SH-SY5Y (cell line): ENCODE data around the gene VAMP2.

Source experiments
- GATA2 ChIP-seq: IDR thresholded peaks from 2 replicates; pipeline ENCODE4 v1.6.1; 2011; ENCODE audit warnings: mild to moderate bottlenecking, low read depth, low read length
- GATA3 ChIP-seq: IDR thresholded peaks from 2 replicates; pipeline ENCODE4 v1.6.1; 2011; ENCODE audit warnings: low read depth, mild to moderate bottlenecking, low read length, moderate library complexity

VAMP2 gene

DNA sequence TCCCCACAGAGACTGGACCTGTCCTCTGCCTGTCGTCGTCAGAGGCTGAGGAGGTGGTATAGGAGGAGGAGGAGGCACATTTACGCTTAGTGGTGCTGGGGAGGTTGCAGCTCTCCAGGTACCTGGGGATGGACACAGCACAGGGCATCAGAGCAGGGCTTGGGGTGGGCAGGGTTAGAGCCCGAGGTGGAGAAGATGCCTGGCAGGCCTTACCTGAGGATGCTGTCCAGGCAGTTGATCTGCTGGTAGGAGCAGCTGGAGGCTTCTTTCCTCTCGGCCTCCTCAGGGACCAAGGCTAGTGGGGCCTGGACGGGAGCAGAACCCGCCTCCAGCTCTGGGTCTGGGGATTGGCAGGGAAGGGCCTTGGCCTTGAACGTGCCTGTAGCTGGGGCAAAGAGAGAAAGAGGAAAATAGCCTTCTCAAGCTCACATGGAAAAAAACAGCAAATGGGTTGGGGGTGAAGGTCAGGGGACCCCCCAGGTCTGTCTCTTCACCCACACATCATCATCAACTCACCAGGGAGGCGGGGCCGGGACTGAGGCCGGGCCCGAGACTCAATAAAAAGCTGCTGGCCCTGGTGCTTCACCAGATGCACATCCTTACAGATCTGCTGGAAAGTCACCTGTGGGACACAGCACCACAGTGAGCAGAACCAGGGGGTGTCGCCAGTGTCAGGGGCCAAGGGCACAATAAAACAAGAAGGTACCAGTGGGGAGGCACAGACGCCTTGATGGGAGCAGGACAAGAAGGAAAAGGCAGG, 16.2 kb downstream of the VAMP2 start:
- TF ChIP-seq GATA2 = no peak
- no peak for TF ChIP-seq GATA3

GRCh38 chr17:8145811-8146210, 16.9 kb downstream of the VAMP2 start:
- TF ChIP-seq GATA3 = no peak
- TF ChIP-seq GATA2 = no peak

DNA sequence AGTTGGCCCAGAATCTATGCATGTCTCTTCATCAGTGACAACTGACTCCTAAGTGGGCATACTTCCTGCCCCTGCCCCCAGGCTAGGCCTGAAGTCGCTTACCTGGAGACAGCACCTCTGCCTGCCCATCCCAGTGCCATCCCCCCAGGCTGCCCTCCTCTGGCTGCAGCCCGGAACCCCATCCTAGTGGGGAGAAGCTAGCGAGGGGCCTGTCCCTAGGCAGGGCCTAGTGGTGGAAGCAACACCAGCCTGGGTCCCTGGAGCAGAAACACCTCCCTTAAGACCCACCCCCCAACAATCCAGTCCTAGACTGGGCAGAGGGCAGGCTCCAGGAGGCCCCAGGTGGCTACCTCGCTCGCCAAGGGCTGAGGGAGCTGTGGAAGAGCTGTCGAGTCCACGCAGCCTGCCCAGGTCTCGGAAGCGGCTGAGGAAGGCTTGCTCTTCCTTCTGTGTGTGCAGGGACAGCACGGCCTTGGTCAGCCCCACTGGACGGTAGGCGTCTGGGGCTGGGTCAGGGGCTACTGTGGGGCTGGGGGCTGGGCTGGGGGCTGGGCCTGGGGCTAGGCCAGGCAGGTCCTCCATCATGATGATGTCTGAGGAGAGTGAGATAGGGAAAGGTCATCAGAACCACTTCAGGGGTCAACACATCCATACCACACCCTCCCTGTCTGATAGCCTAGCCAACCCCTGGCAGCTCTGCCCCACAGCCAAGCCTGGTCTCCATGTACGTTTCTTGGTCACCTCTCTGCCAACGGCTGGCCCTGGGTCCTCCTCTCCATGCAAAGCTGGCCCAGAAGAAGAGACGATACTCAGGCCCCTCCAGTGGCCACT, 18.1 kb downstream of the VAMP2 start:
- no peak for TF ChIP-seq GATA3
- TF ChIP-seq GATA2 = no peak

GRCh38 chr17:8143581-8144400, 19.0 kb downstream of the VAMP2 start:
- TF ChIP-seq GATA3 = no peak
- TF ChIP-seq GATA2 = no peak

DNA sequence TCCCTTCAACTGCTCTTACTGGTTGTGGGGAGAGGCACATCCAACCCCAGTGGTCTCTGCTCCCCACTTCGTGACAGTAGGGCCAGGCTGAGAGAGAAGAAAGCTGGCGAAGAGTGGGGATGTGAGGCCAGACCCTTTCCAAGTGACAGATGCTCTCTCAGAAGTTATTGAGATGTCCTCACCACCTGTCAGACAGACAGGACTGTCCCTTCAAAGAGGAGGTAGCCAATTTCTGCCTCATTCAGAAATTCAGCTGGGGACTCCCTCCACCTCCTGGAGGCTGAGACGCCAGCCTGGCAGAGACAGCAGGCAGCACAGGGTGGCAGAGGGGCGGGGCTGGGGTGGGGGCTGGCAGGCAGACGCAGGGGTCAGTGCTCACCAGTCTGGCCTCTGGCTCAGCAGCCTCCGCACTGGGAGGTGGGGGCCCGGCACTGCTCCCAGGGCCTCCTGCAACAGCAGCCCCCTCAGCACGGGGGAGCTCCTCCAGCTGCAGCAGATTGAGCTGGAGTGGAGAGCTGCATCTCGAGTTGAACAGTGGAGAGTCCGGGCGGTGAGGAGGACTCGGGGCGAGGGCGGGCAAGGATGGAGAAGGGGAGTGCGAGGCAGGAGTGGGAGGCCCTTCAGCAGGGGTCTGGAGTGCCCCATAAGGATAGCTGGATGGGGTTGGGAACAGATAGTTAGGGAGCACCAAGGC, 19.7 kb downstream of the VAMP2 start:
- TF ChIP-seq GATA3 = no peak
- TF ChIP-seq GATA2 = no peak

GRCh38 chr17:8142158-8142886, 20.4 kb downstream of the VAMP2 start:
- TF ChIP-seq GATA2 (no peak), GATA3 (no peak)

- TF ChIP-seq GATA2 (no peak), GATA3 (no peak)
Measured at GRCh38 chr17:8141741-8142140, 21.0 kb downstream of the VAMP2 start.

GRCh38 chr17:8141045-8141444, 21.7 kb downstream of the VAMP2 start:
- TF ChIP-seq GATA3 (no peak), GATA2 (no peak)

DNA sequence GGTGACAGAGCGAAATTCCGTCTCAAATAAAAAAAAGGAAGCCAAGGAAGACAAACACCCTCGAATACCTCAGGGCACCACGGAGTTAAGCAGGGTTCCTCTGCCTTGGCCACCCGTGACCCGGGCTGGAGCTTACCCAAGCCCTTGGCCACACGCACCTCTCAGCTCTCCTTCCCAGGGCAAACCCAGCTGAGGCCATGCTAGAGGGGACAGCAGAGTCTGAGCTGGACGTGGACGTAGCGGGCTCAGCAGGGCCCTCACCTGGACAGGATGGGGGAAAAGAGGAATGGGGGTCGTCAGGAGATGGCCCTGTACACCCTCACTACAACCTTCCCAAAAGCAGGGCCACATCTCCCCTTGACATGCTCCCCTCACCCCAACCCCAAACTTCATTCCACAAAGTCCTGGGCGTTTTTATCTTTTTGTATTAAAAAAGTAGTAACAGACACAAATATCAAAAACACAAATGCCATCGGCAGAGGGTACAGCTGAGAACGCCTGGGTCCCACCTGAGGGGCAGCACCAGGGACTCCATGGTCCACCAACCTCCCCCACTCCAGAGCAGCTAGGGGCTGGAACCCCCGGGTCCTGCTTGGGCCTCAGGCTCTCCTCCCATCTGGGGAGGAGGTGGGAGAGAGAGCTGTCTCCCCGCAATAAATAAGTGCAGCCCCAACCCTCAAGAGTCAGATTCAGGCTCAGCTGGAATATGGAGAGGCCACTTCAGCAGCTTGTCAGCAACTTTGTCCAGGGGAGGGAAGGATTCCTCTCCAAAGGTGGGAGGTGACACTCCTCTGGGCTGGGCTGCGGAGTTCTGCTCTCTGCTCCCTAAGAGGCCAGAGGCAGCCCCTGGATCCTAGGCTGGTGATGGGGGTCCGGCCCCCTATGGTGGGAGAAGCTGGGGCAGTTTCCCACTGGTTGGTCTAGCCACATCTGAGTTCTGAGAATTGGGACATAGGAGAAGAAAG, 22.4 kb downstream of the VAMP2 start:
- no peak for TF ChIP-seq GATA2
- no peak for TF ChIP-seq GATA3

DNA sequence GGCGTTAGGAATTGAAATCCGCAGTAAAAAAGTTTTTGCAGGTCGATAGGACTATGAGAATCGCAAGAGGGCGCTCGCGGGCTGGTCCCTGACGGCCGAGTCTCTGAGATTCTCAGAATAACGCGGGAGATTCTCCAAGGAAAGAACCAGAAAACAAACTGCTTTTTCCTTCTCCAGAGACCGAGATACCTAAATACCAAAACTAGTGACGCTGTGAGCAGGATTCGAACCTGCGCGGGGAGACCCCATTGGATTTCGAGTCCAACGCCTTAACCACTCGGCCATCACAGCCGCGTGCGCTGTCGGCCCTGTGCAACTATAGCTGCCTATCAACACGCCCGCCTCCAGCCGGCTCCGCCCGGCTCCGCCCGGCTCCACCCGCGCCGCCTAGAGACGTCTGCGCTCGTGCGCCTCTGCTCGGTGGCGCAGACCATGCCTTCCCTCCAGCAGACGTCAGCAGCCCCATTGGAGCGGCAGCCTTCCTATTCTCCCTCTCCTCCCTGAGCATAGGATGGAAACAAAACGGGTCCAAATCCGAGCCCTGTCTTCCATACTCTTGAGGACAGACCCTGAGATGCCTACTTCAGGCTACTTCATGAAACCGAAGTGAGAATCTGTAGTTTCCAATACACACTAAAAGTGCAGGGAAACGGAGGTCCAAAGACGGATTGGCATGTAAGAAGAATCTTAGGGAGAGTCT, 23.9 kb downstream of the VAMP2 start:
- no peak for TF ChIP-seq GATA3
- TF ChIP-seq GATA2 = no peak

DNA sequence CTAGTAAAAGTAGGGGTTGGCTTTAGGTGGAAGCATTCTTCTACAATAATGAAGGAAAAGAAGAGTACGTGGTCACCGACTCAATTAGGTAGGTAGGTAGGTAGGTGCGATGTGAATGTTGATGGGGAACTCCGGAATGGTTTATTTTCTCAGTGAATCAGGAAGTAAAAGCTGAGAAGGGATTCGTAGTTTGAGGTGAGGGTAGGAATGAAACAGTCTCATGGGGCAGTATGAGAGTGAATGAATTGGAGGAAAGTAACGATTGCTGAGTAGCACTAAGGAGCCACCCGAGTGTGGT, 24.4 kb downstream of the VAMP2 start:
- TF ChIP-seq GATA3 (no peak), GATA2 (no peak)
